Coronary artery (tissue), 2 donors: ENCODE data around the gene HIGD1C.

Experiments used
- DNase-seq: peaks from one replicate; pipeline ENCODE4 v3.0.0-alpha.2; 2017; ENCODE audit warnings: low spot score
- H3K27ac ChIP-seq, 2 donors: fragments of 200-600 bp; sonication (generic); one replicate each; pipeline ENCODE4 v1.5.1; 2016 to 2019
- H3K4me3 ChIP-seq: fragments of 200-600 bp; sonication (generic); 2 replicates; pipeline ENCODE4 v1.5.1; 2016; ENCODE audit warnings: mild to moderate bottlenecking, moderate library complexity
- TF ChIP-seq, protein P1 (sequence below): fragments of 200-600 bp; sonication (generic); IDR thresholded peaks from one replicate; pipeline ENCODE4 v1.5.1; 2019; ENCODE audit warnings: antibody characterized with exemption

Gene HIGD1C

DNA sequence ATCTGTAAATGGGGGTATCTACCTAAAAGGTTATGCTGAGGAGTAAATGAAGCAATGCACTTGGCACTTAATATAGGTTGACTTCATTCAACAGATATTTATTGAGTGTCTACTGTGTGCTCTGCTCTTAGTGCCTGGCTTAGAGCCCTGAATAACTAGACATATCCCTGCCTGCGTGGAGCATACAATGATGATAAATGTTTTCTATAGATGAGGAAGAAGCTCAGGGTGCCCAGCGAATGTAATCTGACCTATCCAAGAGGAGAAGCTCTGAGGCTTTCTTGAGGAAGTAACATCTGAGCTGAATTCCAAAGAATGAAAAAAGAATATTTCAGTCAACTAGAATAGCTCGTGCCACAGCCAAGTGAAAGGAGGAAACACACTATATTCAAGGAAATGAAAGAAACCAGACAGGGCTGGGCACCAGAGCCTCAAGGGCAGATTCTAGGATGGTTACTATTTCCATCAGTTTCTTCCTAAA lies 17.9 kb upstream of the HIGD1C start:
- Histone ChIP-seq H3K27ac (peak overlapping the region; percentile 56 to 86), H3K4me3 (peak overlapping the region; percentile 49)
- TF ChIP-seq, protein P1, sequence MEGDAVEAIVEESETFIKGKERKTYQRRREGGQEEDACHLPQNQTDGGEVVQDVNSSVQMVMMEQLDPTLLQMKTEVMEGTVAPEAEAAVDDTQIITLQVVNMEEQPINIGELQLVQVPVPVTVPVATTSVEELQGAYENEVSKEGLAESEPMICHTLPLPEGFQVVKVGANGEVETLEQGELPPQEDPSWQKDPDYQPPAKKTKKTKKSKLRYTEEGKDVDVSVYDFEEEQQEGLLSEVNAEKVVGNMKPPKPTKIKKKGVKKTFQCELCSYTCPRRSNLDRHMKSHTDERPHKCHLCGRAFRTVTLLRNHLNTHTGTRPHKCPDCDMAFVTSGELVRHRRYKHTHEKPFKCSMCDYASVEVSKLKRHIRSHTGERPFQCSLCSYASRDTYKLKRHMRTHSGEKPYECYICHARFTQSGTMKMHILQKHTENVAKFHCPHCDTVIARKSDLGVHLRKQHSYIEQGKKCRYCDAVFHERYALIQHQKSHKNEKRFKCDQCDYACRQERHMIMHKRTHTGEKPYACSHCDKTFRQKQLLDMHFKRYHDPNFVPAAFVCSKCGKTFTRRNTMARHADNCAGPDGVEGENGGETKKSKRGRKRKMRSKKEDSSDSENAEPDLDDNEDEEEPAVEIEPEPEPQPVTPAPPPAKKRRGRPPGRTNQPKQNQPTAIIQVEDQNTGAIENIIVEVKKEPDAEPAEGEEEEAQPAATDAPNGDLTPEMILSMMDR: no peak
- DNase-seq: no peak

DNA sequence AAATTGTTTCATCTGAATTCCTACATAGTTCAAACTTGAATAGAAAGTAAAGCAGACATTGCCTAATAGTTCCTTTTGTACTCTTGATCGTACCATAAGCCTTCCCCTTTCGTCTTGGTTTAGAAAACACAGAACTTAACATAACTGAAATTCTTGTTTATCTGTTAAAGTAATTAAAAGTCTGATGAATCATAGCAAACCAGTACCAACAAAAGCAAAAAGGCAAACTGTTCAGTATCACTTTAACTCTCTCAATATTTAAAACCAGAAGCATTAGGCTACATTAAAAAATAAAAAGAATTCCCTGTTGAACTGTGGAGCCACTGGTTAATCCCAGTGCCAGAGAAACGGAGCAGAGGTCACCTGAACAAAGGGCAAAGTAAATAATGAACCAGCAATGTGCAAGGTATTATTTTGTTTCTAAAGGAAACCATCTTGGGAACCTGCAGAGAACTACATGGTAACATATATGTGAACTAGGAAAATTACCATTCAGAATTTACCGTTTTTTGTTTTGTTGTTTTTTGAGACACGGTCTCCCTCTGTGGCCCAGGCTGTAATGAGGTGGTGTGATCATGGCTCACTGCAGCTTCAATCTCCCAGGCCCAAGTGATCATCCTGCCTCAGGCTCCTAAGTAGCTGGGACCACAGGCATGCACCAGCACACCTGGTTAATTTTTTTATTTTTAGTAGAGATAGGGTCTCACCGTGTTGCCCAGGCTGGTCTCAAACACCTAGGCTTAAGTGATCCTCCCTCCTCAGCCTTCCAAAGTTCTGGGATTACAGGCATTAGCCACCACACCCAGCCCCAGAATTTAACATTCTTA lies 17.1 kb upstream of the HIGD1C start:
- peak overlapping the region; percentile 56 to 86 for H3K27ac ChIP-seq
- TF ChIP-seq, protein P1: no peak
- no peak for DNase-seq
- H3K4me3 ChIP-seq: peak overlapping the region; percentile 49

DNA sequence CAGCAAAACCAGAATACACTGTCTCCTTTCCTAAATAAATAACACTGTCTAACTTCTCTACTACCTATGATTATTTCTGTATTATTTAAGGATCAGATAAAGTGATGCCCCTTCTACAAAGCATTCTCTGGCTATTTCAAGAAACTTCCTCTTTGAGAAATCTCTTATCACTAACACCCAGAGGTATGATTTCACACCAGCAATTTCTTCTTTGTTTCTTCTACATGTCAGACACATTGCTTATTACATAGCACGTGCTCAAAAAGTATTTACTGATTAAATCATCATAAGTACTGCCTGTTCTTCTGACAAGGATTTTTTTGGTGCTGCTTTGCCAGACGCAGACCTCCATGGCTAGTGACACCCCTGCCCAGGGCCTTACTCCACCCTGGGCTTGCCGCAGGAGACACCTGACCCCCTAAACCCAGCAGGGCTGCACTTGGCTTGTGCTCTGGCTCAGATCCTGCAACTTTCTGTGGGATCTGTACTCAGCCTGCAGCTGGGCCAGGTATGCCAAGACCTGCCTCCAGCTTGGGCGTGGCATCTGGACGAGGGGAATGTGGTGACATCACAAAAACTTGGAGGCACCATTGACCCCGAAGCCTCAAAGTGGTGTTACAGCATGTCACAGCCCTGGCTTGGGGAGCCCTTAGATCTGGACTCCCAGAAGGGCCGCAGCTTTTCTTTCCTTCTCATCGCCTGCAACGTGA lies 15.4 kb upstream of the HIGD1C start:
- H3K27ac ChIP-seq: peak overlapping the region in 1 of 2 donors; percentile 12
- no peak overlapping the region for H3K4me3 ChIP-seq
- TF ChIP-seq, protein P1: no peak
- DNase-seq: no peak

DNA sequence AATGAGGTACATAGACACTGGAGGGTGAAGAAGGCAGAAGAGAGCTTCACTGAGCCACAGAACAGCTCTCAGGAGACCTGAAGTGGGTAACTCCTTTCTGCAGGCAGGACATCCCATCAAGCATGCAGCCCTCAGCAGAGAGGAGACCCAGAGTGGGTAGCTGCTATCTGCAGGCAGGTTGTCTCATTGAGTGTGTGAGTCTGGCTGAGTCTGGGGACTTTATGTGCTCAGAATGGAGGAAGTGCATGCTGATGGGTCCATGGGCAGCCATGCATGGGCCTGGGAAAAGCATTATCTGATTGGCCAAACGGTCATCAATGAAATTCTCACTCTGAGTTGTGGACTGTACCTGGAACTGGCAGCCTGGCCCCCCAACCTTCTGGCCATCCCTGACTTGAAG lies 14.7 kb upstream of the HIGD1C start:
- TF ChIP-seq, protein P1: no peak
- no peak overlapping the region for H3K4me3 ChIP-seq
- DNase-seq: no peak
- no peak overlapping the region for H3K27ac ChIP-seq

DNA sequence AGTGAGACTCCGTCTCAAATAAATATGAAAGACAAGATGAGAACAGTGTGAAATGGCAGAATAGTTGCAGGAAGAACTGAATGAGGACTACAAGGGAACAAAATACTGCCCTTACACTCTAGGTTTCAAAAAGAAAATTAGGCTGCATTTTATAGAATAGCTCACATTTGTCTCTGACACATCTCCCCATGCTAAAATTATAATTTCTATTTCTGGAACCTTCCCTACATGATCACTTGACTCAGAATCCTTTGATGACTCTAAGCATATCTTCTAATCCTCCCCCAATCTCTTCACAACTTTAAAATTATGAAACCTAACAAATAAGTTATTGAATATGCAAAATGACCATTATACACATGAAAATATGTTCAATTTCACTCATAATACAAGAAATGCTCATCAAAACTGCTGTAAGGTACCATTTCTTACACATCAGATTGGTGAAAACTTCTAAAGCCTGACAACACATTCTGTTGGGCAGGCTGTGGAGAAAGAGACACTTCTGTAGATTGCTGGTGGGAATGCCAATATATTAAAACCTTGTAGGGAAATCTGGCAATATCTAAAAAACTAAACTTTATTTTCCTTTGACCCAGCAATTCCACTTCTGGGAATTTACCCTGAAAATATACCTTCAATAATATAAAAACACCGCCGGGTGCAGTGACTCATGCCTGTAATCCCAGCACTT lies 4.3 kb upstream of the HIGD1C start:
- no peak for DNase-seq
- no peak overlapping the region for H3K4me3 ChIP-seq
- no peak overlapping the region for H3K27ac ChIP-seq
- TF ChIP-seq, protein P1: no peak

DNA sequence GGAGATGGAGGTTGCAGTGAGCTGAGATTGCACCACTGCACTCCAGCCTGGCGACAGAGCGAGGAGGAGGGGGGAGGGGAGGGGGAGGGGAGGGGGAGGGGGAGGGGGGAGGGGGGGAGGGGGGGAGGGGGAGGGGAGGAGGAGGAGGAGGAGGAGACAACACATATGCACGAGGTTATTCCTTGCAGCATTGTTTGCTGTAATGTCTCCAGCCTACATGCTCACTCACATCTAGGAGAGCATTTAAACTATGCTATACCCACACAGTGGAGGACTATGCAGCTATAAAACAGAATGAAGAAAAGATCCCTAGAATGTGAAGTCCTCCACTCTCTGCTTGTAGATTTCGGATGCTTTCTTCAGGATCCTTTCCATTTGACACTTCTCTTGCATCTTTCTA lies 3.5 kb upstream of the HIGD1C start:
- Histone ChIP-seq H3K27ac (no peak overlapping the region), H3K4me3 (no peak overlapping the region)
- DNase-seq: no peak
- TF ChIP-seq, protein P1: no peak
